HG02610 (cell line): ENCODE data around the gene ZFP2.
A peak's percentile ranks its signal among the peaks of the same experiment; 100 is the strongest.
"Not testable (repeated sequence)": the region's sequence is repeated elsewhere in the genome, so short reads cannot be mapped to it uniquely, and the experiment has no call there.

Experiments
- ATAC-seq: cut with Tn5 transposase; IDR thresholded peaks from one replicate; pipeline ENCODE4 v1.9.1; 2021; ENCODE audit warnings: mild to moderate bottlenecking, moderate library complexity; ENCODE audit not compliant: unreplicated experiment

The ZFP2 gene

GRCh38 chr5:178895615-178896571, at the start of gene ZFP2:
TSS of gene ZFP2 (plus strand) at chr5:178895913. CDS start at chr5:178931314, 35,401 bp downstream.
- ATAC-seq: no peak

GRCh38 chr5:178849316-178849715, 46.4 kb upstream of the ZFP2 start:
- ATAC-seq: no peak

- ATAC-seq: no peak
Measured at GRCh38 chr5:178851951-178852350, 43.8 kb upstream of the ZFP2 start.

- ATAC-seq: no peak
Measured at GRCh38 chr5:178854284-178854683, 41.4 kb upstream of the ZFP2 start.

GRCh38 chr5:178859625-178860521, 35.8 kb upstream of the ZFP2 start, which contains the start of gene ZNF354B:
TSS of gene ZNF354B (plus strand) at chr5:178859953. CDS start at chr5:178861048, 1,095 bp downstream.
- ATAC-seq: peak; percentile 97

- ATAC-seq: not testable (repeated sequence)
Measured at GRCh38 chr5:178860615-178861014, 35.1 kb upstream of the ZFP2 start.

GRCh38 chr5:178861627-178862026, 34.1 kb upstream of the ZFP2 start:
- no peak for ATAC-seq

- no peak for ATAC-seq
Measured at GRCh38 chr5:178866946-178867345, 28.8 kb upstream of the ZFP2 start.

GRCh38 chr5:178869577-178869976, 26.1 kb upstream of the ZFP2 start:
- no peak for ATAC-seq

- no peak for ATAC-seq
Measured at GRCh38 chr5:178870411-178870810, 25.3 kb upstream of the ZFP2 start.

- no peak for ATAC-seq
Measured at GRCh38 chr5:178872302-178872701, 23.4 kb upstream of the ZFP2 start.

- ATAC-seq: not testable (repeated sequence)
Measured at GRCh38 chr5:178883115-178883694, 12.5 kb upstream of the ZFP2 start.

GRCh38 chr5:178883815-178884430, 11.8 kb upstream of the ZFP2 start:
- ATAC-seq: no peak

GRCh38 chr5:178899289-178899688, 3.6 kb downstream of the ZFP2 start:
- no peak for ATAC-seq

GRCh38 chr5:178902849-178903248, 7.1 kb downstream of the ZFP2 start:
- no peak for ATAC-seq

- ATAC-seq: no peak
Measured at GRCh38 chr5:178931846-178932760, 36.4 kb downstream of the ZFP2 start.

GRCh38 chr5:178940569-178941360, 45.1 kb downstream of the ZFP2 start, which contains the start of gene ZNF454:
TSS of gene ZNF454 (plus strand) at chr5:178941198. CDS start at chr5:178942792, 1,594 bp downstream.
- no peak for ATAC-seq

- no peak for ATAC-seq
Measured at GRCh38 chr5:178941361-178941760, 45.6 kb downstream of the ZFP2 start.
